OCI-LY7 (cell line): ENCODE data around the gene ENG. TPM values are rescaled to one million over a fixed set of nuclear protein-coding genes. Genes with fewer than 3 reads are reported as not detected.

Experiments used
- BruUV-seq: library from RNA; stranded (reverse); fragments of 400-500 nt; replicated peaks from 2 replicates; lab custom pipeline; 2021; lab: Mats Ljungman, UMichigan
- CTCF ChIA-PET: fragments of 300-600 bp; sonication (Branson Sonifier 250); formaldehyde crosslinking; loops from one replicate; lab custom pipeline; 2022; ENCODE audit warnings: antibody characterized with exemption; ENCODE audit not compliant: unreplicated experiment; lab: Charles Lee
- POLR2A ChIA-PET: fragments of 300-600 bp; sonication (Branson Sonifier 250); formaldehyde crosslinking; loops from one replicate; lab custom pipeline; 2022; ENCODE audit warnings: antibody characterized with exemption; lab: Charles Lee
- DNase-seq: peaks from one replicate; pipeline ENCODE4 v3.0.0-alpha.2; 2015; ENCODE audit warnings: low spot score
- H2AFZ ChIP-seq: fragments of 200-600 bp; sonication (generic), shearing (Covaris generic); 2 replicates; pipeline ENCODE4 v1.6.1; 2014; ENCODE audit warnings: mild to moderate bottlenecking, antibody characterized with exemption, low read length, moderate library complexity
- H3K27ac ChIP-seq: fragments of 200-600 bp; sonication (generic); 2 replicates; pipeline ENCODE4 v1.5.1; 2014; ENCODE audit warnings: mixed run types, low read depth, mild to moderate bottlenecking, moderate library complexity, low read length, inconsistent platforms; ENCODE audit not compliant: poor library complexity, severe bottlenecking
- H3K36me3 ChIP-seq: fragments of 200-600 bp; sonication (generic); 2 replicates; pipeline ENCODE4 v1.6.1; 2014; ENCODE audit warnings: mild to moderate bottlenecking, antibody characterized with exemption, low read length, moderate library complexity, mixed read lengths; ENCODE audit not compliant: insufficient read depth
- H3K4me1 ChIP-seq: fragments of 200-600 bp; sonication (generic); 2 replicates; pipeline ENCODE4 v1.5.1; 2014; ENCODE audit warnings: mild to moderate bottlenecking, low read length; ENCODE audit not compliant: insufficient read depth, poor library complexity, severe bottlenecking
- H3K4me2 ChIP-seq: fragments of 200-600 bp; sonication (generic); 2 replicates; pipeline ENCODE4 v1.6.1; 2014; ENCODE audit warnings: mild to moderate bottlenecking, low read length
- H3K4me3 ChIP-seq: fragments of 200-600 bp; sonication (generic); 2 replicates; pipeline ENCODE4 v1.5.1; 2014; ENCODE audit warnings: mild to moderate bottlenecking, low read depth, low read length; ENCODE audit not compliant: poor library complexity, severe bottlenecking
- H3K79me2 ChIP-seq: fragments of 200-600 bp; sonication (generic); 2 replicates; pipeline ENCODE4 v1.6.1; 2016; ENCODE audit warnings: low read depth, mild to moderate bottlenecking, low read length, moderate library complexity, mixed read lengths; ENCODE audit not compliant: insufficient read depth
- H3K9me2 ChIP-seq: fragments of 200-600 bp; sonication (generic); 2 replicates; pipeline ENCODE4 v1.6.1; 2016; ENCODE audit warnings: mild to moderate bottlenecking, low read length, mixed read lengths; ENCODE audit not compliant: insufficient read depth
- H3K9me3 ChIP-seq: fragments of 200-600 bp; sonication (generic); 2 replicates; pipeline ENCODE4 v1.6.1; 2014; ENCODE audit warnings: mild to moderate bottlenecking, mixed run types, low read length, mixed read lengths
- H4K20me1 ChIP-seq: fragments of 200-600 bp; sonication (generic); 2 replicates; pipeline ENCODE4 v1.6.1; 2014; ENCODE audit warnings: mild to moderate bottlenecking, antibody characterized with exemption, low read length, moderate library complexity, mixed read lengths; ENCODE audit not compliant: insufficient read depth
- CTCF ChIP-seq: fragments of 200-600 bp; sonication (generic); conservative IDR thresholded peaks from 2 replicates; pipeline ENCODE4 v1.5.1; 2014; ENCODE audit warnings: mild to moderate bottlenecking, antibody characterized with exemption, low read length, moderate library complexity, mixed read lengths
- EZH2phosphoT487 ChIP-seq: fragments of 200-600 bp; sonication (generic); IDR thresholded peaks from 2 replicates; pipeline ENCODE4 v1.6.1; 2018; ENCODE audit warnings: low read depth, borderline replicate concordance, mild to moderate bottlenecking, mixed run types, antibody characterized with exemption, low read length, moderate library complexity, mixed read lengths
- intact Hi-C: fragments of 100-400 bp; cut with micrococcal nuclease; formaldehyde crosslinking; loops from one replicate; pipeline ENCODE4 v1.10.0; 2022; ENCODE audit not compliant: unreplicated experiment
- total RNA-seq, 2 experiments: library from RNA; depleted of rRNA in 1 of 2; stranded (reverse); fragments of >200 nt in 1 of 2; shearing (Covaris generic) in 1 of 2; gene quantifications; 2 replicates each; pipeline ENCODE4 v1.2.3, GENCODE V29; 2014 to 2022

ENG gene
- total RNA-seq, 2 experiments from 2014 or later = not detected

- Histone ChIP-seq H3K9me2 (no peaks in the 10 kb centered on the region), H3K4me2 (peak within 1 kb of the TSS; percentile 86), H4K20me1 (peaks cover 32% of the 10 kb centered on the region), H3K36me3 (peaks cover 52% of the 10 kb centered on the region), H3K4me1 (peaks cover 48% of the 10 kb centered on the region), H3K9me3 (no peaks in the 10 kb centered on the region), H3K27ac (peak within 1 kb of the TSS; percentile 89), H2AFZ (peak within 1 kb of the TSS; percentile 36; the same call in 1 of the 2 replicates), H3K79me2 (peaks cover 46% of the 10 kb centered on the region), H3K4me3 (peak within 1 kb of the TSS; percentile 88)
- peak; percentile 94 for DNase-seq
- no peak for TF ChIP-seq EZH2phosphoT487
- TF ChIP-seq CTCF = no peak
- ChIA-PET CTCF (interaction anchor here (0.6 to 1.1 kb wide), 3 partner anchors 16 to 194 kb away, joined by 3 to 6 read pairs (median 3); partner anchors contain the start of gene TOR2A), POLR2A (interaction anchor here (0.9 to 1.0 kb wide), 3 partner anchors 17 to 51 kb away, joined by 3 to 4 read pairs (median 3); partner anchors contain the start of gene TOR2A)
- BruUV-seq = no TSS peak
- intact Hi-C loops = loop anchor here (1.0 to 2.0 kb wide), 6 partner anchors 8 to 131 kb away; partner anchors contain the start of genes FPGS, SH2D3C, ST6GALNAC4 and TOR2A
These were observed 68.3 kb downstream of the ENG start, which contains the start of gene CDK9 for GRCh38 chr9:127785933-127786772. CDK9 (plus strand) TSS chr9:127786034; CDS start chr9:127786149, 115 bp downstream.

GRCh38 chr9:127785023-127785932 is 69.2 kb downstream of the ENG start:
- H3K4me2 ChIP-seq = peak overlapping the region; percentile 74
- no peaks in the 10 kb centered on the region for H3K9me2 ChIP-seq
- TF ChIP-seq EZH2phosphoT487 = no peak
- TF ChIP-seq CTCF = peak; percentile 89
- H4K20me1 ChIP-seq = peaks cover 32% of the 10 kb centered on the region
- ChIA-PET CTCF (interaction anchor here (0.6 to 1.6 kb wide), 5 partner anchors 14 to 193 kb away, joined by 3 to 8 read pairs (median 3); partner anchors contain the start of gene TOR2A), POLR2A (interaction anchor here (0.5 to 1.1 kb wide), 5 partner anchors 16 to 130 kb away, joined by 3 to 4 read pairs (median 3); partner anchors contain the start of gene TOR2A)
- peak; percentile 89 for DNase-seq
- no TSS peak for BruUV-seq
- peaks cover 44% of the 10 kb centered on the region for H3K36me3 ChIP-seq
- peaks cover 56% of the 10 kb centered on the region for H3K4me1 ChIP-seq
- H2AFZ ChIP-seq = peak overlapping the region; percentile 36; the same call in 1 of the 2 replicates
- intact Hi-C loops = loop anchor here (1.0 kb wide), 2 partner anchors 21 to 50 kb away; partner anchors contain the start of gene TOR2A
- no peaks in the 10 kb centered on the region for H3K9me3 ChIP-seq
- H3K27ac ChIP-seq = peak overlapping the region; percentile 89
- peaks cover 45% of the 10 kb centered on the region for H3K79me2 ChIP-seq
- H3K4me3 ChIP-seq = peak overlapping the region; percentile 88
